IPS DF 6.9 (cell line): ENCODE data around the gene ADCY4.
"Not testable (repeated sequence)": the region's sequence is repeated elsewhere in the genome, so short reads cannot be mapped to it uniquely, and the experiment has no call there.

Experiments used
- DNase-seq: peaks from one replicate; pipeline ENCODE4 v3.0.0-alpha.2; 2013; ENCODE audit warnings: low read depth, low spot score
- H3K27ac ChIP-seq: one replicate; pipeline ENCODE4 v1.5.1; 2013; ENCODE audit warnings: low read length, control low read depth
- H3K27me3 ChIP-seq: 2 replicates; pipeline ENCODE4 v1.6.1; 2013; ENCODE audit warnings: mild to moderate bottlenecking, low read length; ENCODE audit not compliant: control insufficient read depth, insufficient read depth
- H3K36me3 ChIP-seq: 2 replicates; pipeline ENCODE4 v1.6.1; 2013; ENCODE audit warnings: low read length; ENCODE audit not compliant: control insufficient read depth, insufficient read depth
- H3K4me1 ChIP-seq: 2 replicates; pipeline ENCODE4 v1.6.1; 2013; ENCODE audit warnings: low read length; ENCODE audit not compliant: control insufficient read depth, insufficient read depth
- H3K4me3 ChIP-seq: 2 replicates; pipeline ENCODE4 v1.5.1; 2013; ENCODE audit warnings: mild to moderate bottlenecking, low read length
- H3K9me3 ChIP-seq: 2 replicates; pipeline ENCODE4 v1.6.1; 2013; ENCODE audit warnings: low read length, inconsistent platforms; ENCODE audit not compliant: control insufficient read depth, insufficient read depth
- WGBS: extraction: QIAGEN DNeasy Blood & Tissue Kit; methylation state at CpG from one replicate; pipeline ENCODE4 v1.1.7; 2013; ENCODE audit warnings: mixed read lengths, missing lambda C conversion rate; ENCODE audit not compliant: insufficient read length, insufficient coverage; 5-methylcytosine and 5-hydroxymethylcytosine counted together

ADCY4 gene

DNA sequence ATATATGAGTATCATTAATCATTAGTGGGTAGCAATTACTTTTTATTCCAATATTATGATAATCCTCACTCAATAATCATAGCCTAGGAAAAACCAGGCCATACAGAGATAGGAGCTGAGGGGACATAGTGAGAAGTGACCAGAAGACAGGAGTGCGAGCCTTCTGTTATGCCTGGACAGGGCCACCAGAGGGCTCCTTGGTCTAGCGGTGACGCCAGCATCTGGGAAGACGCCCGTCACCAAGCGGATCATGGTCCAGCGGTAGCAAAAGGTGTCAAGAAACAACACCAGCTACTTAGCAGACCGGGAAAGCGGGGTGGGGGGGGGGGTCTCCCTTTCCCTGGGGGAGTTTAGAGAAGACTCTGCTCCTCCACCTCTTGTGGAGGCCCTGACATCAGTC lies 7.0 kb downstream of the ADCY4 start:
- no CpG with 5 or more reads among the region's 9 CpGs for WGBS
- not testable (repeated sequence) for H3K4me3 ChIP-seq, H3K27me3 ChIP-seq, H3K36me3 ChIP-seq, H3K4me1 ChIP-seq, H3K9me3 ChIP-seq, DNase-seq, H3K27ac ChIP-seq

DNA sequence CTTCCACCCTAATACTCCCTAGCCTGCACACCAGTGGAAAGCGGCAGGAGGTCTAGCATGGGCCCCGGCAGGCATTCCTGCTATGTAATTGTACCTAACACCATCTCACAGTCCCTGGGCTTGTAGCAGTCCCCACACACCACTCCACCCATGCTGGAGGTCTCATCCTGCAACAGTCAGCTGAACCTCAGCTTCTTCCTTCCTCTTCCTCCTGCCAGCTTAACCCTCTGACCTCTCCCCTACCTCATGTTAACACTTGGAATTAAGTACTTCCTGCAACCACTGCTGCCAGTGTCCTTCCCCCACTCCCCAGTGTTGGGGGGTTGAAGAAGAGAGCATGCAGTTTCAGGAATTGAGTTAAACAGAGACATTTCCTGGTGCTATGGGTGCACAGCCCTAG lies 7.6 kb downstream of the ADCY4 start:
- Histone ChIP-seq H3K27me3 (no peaks in the 10 kb centered on the region), H3K36me3 (no peaks in the 10 kb centered on the region), H3K4me3 (no peak overlapping the region), H3K4me1 (0 out of 2 replicates have a peak, but pooled peaks cover 1% of the 10 kb centered on the region), H3K9me3 (no peaks in the 10 kb centered on the region), H3K27ac (no peak overlapping the region)
- DNase-seq, result no peak
- WGBS, result no CpG with 5 or more reads among the region's 2 CpGs

DNA sequence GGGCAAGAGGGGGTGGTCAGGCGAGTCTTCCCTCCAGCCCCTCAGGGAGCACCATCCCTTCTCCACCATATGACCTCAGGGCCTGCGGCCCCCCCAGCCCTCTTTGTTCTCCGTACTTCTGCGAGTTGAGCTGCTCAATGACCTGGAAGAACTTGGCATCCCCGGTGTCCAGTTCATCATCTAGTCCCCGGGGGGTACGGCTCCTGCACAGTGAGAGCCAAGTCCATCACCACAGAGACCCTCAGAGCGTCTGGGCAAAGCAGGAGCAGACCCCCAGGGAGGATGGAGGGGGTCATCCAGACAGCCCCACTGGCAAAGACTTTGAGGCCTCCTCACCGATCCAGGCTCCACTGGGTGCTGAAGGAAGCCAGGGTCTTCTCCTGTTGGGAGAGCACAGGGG lies 8.9 kb downstream of the ADCY4 start:
- Histone ChIP-seq H3K9me3 (no peaks in the 10 kb centered on the region), H3K27ac (no peak overlapping the region), H3K36me3 (no peaks in the 10 kb centered on the region), H3K4me1 (no peaks in the 10 kb centered on the region), H3K27me3 (no peaks in the 10 kb centered on the region), H3K4me3 (no peak overlapping the region)
- no CpG with 5 or more reads among the region's 9 CpGs for WGBS
- no peak for DNase-seq

DNA sequence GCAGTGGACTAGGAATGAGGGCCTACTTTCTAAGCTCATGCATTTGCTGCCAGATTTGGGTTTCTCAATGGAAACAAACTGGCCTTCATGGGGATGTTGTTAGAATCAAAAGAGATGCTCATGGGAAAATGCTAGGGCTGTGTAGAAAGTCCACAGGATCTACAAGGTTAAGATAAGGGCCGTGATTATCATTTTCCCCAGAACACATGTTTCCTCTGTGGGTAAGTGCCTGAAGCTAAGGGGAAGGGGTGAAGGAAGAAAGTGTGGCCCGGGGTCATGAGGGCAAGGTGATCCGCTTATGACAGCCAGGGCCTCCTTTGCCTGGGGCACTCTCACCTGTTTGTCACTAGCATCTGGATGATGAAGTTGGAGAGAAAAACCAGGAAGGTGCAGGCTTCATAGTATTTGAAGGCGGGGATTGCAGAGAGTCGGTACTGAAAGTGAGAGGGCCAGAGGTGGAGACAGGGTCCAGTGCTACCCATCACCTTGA lies 9.8 kb downstream of the ADCY4 start:
- no peaks in the 10 kb centered on the region for H3K36me3 ChIP-seq

DNA sequence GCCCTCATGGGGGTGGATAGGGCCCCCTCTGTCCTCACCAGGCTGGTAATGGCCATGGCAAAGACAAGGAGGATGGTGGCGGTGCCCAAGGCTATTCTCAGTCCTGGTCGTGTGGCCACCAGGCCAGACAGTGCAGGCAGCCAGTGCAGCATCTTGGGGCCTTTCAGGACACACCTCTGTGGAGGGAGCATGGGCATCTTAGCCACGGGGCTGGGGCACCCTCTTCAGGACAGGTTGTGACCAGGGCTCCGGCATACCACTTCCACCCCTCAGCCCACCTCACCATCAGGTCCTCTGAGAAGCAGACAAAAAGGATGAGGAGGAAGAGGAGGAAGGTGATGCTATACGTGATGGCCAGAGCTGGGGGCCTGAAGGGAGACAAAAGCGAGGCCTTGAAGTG lies 10.8 kb downstream of the ADCY4 start:
- Histone ChIP-seq H3K4me1 (no peaks in the 10 kb centered on the region), H3K27ac (no peak overlapping the region), H3K27me3 (0 out of 2 replicates have a peak, but pooled peaks cover 2% of the 10 kb centered on the region), H3K9me3 (no peaks in the 10 kb centered on the region), H3K4me3 (no peak overlapping the region), H3K36me3 (no peaks in the 10 kb centered on the region)
- no peak for DNase-seq
- no CpG with 5 or more reads among the region's 6 CpGs for WGBS

More for the DNA sequence above, 9.8 kb downstream of the ADCY4 start:
- H3K4me3 ChIP-seq, result no peak overlapping the region
- no peak overlapping the region for H3K27ac ChIP-seq
- no peaks in the 10 kb centered on the region for H3K9me3 ChIP-seq
- DNase-seq, result no peak
- H3K27me3 ChIP-seq, result no peaks in the 10 kb centered on the region
- WGBS, result no CpG with 5 or more reads among the region's 5 CpGs
- H3K4me1 ChIP-seq, result no peaks in the 10 kb centered on the region

DNA sequence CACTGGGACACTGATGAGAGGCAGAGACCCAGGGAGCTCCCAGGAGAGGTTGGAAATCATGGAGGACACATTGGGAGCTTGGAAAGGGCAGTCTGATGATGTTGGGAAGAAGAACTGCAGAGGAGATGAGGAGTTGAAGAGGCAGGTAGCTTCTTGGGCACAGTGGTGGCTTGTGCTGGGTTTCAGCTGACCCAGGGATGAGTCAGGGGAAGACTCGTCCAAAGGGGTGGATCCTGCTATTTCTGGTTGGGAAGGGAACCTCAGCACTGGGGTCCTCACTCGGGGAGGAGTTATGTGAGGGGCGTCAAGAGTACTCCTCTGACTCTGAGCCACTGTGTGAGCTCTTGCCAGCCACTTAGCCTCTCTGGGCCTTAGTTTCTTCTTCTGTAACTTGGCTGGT lies 11.5 kb downstream of the ADCY4 start:
- Histone ChIP-seq H3K27ac (no peak overlapping the region), H3K4me1 (no peaks in the 10 kb centered on the region), H3K27me3 (0 out of 2 replicates have a peak, but pooled peaks cover 2% of the 10 kb centered on the region), H3K9me3 (no peaks in the 10 kb centered on the region), H3K4me3 (no peak overlapping the region), H3K36me3 (no peaks in the 10 kb centered on the region)
- WGBS, result no CpG with 5 or more reads among the region's 3 CpGs
- no peak for DNase-seq

DNA sequence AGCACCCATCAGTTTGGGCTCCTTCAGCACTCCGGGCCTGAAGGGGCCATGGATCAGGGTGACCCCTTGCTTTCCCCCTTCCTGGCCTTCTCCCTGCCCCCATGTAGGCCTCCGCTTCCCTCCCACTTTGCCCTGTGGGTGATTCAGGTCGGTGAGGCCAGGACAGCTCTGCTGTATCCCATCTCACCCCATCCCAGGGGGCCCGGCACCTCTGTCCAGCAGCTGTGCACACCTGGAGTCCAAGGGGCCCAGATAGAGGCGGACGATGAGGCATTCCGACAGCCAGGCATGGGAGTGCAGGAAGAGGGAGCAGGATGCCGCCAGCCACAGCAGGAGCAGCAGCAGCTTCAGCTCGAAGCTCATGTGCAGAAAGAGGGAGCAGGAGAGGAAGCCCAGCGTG lies 12.2 kb downstream of the ADCY4 start:
- no peak overlapping the region for H3K27ac ChIP-seq
- no peak overlapping the region for H3K4me3 ChIP-seq
- DNase-seq, result no peak
- no peaks in the 10 kb centered on the region for H3K36me3 ChIP-seq
- H3K4me1 ChIP-seq, result no peaks in the 10 kb centered on the region
- H3K9me3 ChIP-seq, result no peaks in the 10 kb centered on the region
- no CpG with 5 or more reads among the region's 10 CpGs for WGBS
- H3K27me3 ChIP-seq, result 0 out of 2 replicates have a peak, but pooled peaks cover 4% of the 10 kb centered on the region

DNA sequence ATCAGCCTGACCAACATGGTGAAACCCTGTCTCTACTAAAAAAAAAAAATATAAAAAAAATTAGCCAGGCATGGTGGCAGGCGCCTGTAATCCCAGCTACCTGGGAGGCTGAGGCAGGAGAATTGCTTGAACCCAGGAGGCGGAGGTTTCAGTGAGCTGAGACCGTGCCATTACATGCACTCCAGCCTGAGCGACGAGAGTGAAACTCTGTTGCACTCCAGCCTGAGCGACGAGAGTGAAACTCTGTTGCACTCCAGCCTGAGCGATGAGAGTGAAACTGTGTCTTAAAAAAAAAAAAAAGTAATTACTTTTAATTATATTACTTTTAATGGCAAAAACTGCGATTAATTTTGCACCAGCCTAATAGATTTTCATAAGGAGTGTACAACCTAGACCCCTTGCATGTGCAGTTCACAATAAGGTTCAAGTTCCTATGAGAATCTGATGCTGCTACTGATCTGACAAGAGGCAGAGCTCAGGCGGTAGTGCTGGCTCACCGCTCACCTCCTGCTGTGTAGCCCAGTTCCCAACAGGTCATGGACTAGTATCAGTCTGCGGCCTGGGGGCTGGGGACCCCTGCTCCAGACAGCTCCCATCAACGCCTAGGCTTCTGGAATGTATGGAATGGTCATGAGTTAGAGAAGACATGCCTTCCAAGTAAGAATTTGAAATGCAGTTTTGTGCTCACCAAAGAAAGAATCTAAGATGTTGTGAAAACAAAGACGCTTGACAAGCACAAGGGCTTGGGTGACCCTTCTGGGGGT lies 13.5 kb downstream of the ADCY4 start:
- Histone ChIP-seq H3K27me3 (0 out of 2 replicates have a peak, but pooled peaks cover 4% of the 10 kb centered on the region), H3K27ac (no peak overlapping the region), H3K4me1 (no peaks in the 10 kb centered on the region), H3K36me3 (no peaks in the 10 kb centered on the region), H3K4me3 (no peak overlapping the region), H3K9me3 (no peaks in the 10 kb centered on the region)
- no CpG with 5 or more reads among the region's 14 CpGs for WGBS
- DNase-seq, result no peak

DNA sequence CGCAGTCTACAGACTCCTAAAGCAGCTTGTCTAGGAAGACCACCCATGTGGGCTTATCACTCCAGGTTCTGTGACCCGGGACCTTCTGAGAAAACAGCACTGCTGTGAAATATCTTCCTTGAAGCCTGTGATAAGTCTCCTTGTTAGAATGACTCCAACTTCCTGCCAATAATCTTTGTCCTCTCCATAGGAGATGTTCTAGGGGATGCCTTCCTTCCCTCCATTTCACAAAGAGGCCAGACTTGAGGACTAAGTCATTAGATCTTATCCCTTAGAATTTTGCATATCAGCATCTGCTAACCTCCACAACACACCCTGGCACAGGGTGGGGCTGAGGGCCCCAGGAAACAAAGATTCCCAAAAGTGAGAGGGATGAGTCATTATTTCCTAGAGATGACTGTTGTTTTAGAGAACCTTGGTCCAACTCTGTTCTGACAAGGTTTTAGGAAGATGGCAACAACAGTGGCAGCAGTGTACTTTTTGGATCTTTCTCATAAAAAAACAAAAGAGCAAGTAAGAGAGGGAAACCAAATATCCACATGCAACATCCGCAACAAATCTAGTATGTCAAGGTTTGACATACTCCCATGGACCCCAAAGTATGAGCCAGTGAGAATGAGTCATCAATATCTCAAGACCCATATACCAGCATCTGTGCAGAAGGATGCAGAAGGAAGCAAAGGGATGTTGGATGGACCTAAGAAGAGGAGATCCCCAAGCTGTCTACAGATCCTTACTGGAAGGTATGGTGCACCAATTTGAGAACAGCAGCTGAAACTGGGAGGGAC lies 17.5 kb downstream of the ADCY4 start:
- WGBS, result no CpG with 5 or more reads among the region's 3 CpGs
- Histone ChIP-seq H3K27ac (no peak overlapping the region), H3K27me3 (0 out of 2 replicates have a peak, but pooled peaks cover 4% of the 10 kb centered on the region), H3K36me3 (no peaks in the 10 kb centered on the region), H3K4me1 (no peaks in the 10 kb centered on the region), H3K4me3 (no peak overlapping the region), H3K9me3 (no peaks in the 10 kb centered on the region)
- DNase-seq, result no peak

DNA sequence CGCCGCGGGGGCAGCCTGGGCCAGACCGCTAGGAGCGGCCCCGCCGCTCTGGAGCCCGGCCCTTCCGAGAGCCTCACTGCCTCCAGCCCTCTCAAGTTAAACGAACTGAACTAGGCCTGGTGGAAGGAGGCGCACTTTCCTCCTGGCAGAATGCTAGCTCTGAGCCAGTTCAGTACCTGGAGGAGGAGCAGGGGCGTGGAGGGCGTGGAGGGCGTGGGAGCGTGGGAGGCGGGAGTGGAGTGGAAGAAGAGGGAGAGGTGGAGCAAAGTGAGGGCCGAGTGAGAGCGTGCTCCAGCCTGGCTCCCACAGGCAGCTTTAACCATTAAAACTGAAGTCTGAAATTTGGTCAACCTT lies 18.3 kb downstream of the ADCY4 start:
- H3K27ac ChIP-seq, result no peak overlapping the region
- H3K27me3 ChIP-seq, result 0 out of 2 replicates have a peak, but pooled peaks cover 4% of the 10 kb centered on the region
- H3K9me3 ChIP-seq, result no peaks in the 10 kb centered on the region
- no CpG with 5 or more reads among the region's 18 CpGs for WGBS
- no peaks in the 10 kb centered on the region for H3K4me1 ChIP-seq
- H3K4me3 ChIP-seq, result no peak overlapping the region
- no peak for DNase-seq
- no peaks in the 10 kb centered on the region for H3K36me3 ChIP-seq
